Ecto neural progenitor cell (in vitro differentiated cells): Measurements from ENCODE around the gene ESPN.

Experiments
- DNase-seq: peaks from one replicate; pipeline ENCODE4 v3.0.0-alpha.2; 2018; ENCODE audit warnings: low spot score

Gene ESPN

GRCh38 chr1:6499296-6499695 lies 74.7 kb downstream of the ESPN start:
- no peak for DNase-seq

DNA sequence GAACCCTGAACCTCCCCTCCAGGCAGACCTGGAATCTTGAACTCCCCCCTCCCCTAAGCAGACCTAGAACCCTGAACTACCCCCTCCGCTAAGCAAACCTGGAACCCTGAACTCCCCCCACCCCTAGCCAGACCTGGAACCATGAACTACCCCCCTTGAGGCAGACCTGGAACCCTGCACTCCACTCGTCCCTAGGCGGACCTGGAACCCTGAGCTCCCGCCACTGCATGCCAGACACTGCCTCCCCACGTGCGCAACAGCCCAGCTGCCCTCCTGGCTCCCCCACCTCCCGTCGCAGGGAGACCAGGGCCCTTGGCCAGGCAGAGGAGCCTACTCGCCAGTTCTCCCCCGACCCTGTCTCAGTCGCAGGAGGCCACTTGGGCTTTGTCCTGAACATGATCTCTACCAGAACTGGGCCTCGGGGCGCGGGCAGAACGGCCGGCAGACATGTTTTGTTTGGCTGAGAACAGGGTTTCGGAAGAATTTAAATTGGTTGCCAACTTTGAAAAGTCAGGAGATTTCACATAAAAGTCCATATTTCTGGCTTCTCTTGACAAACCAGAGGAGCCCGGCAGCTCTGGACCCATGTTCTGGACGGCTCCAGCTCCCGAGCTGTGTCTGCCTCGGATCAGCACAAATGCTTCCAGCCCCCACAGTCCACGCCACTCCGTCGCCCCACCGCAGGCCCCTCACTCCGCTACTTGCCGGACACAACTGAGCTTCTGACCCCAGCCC lies 76.1 kb downstream of the ESPN start:
- DNase-seq, result peak; percentile 34

GRCh38 chr1:6501279-6501813 lies 76.8 kb downstream of the ESPN start:
- DNase-seq, result no peak

- DNase-seq, result no peak
These were observed 77.7 kb downstream of the ESPN start for GRCh38 chr1:6502000-6502891.

GRCh38 chr1:6503884-6504602 lies 79.5 kb downstream of the ESPN start:
- DNase-seq, result no peak

- no peak for DNase-seq
These were observed 80.3 kb downstream of the ESPN start for GRCh38 chr1:6504887-6505286.

DNA sequence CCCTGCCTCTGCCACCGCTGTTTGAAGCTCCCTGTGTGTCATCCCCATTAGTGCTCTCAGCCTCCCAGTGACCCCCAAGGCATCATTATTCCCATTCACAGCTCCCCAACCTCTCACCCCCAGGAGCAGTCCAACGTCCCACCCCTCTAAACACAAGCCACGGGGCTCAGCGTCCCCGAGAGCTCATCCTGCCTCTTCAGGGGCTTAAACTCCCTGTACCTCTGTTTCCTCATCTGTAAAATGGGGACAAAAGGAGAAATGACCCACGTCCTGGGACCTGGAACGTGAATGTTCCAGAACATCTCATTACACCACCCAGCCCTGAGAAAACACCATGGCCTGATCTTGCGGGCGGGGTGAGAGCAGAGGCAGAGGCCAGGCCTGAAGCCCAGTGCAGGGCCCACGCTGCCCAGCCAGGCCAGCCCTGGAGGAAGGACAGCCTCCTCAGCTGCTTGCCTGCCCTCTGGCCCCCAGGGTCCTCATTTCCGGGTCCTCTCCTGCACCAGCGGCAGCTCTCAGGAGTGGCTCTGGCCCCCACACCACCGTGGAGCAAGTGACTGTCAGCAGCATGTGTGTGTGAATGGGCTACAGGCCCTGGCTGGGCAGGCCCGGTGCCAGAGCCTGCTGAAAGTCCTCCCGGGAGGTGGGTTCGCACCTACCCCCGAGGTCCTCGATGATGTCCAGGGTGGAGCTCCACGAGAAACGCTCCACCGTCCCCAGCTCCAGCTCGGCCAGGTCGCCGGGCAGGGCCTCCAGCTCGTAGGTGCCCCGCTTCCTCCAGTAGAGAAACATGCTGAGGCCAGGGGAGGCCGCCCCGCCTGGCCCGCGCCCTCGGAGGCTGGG lies 81.0 kb downstream of the ESPN start:
- DNase-seq, result no peak

DNA sequence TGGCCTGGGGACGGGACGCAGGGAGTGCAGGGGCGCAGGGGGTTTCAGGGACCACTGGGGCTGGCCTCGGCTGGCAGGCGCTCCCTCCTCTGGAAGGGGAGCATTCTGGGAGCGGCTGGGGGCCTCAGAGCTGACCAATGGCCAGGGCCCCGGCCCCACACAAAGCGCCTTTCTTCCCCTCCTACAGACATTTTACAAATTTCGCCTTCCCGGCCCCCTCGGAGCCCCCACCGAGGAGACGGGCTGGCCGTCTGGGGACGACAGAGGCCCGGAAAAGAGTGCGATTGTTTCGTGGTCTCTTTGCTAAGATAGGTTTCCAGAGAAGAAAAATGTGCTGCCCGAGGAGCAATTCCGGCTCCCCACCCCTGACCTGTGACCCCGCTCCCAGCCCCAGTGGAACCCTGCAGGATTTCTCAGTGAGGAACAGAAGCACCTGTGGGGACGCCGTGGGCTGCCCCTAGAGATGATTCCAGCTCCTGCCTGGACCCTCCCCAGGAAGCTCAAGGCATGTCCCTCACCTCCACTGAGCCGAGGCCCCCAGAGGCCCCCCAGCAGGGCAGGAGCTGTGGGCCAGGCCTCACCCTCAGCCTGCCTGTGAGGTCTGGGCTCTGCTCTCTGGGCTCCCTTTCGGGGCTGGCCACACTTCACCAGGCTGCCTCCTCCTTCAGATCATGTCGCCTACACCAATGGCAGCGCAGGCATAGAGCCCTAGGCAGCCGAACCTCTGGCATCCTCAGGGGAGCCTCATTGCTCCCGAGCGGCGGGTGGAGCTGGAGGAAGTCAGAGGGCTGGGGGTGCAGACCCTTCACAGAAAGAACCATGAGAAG lies 81.8 kb downstream of the ESPN start:
- peak; percentile 46 for DNase-seq

GRCh38 chr1:6507037-6507428 lies 82.5 kb downstream of the ESPN start:
- DNase-seq, result no peak

DNA sequence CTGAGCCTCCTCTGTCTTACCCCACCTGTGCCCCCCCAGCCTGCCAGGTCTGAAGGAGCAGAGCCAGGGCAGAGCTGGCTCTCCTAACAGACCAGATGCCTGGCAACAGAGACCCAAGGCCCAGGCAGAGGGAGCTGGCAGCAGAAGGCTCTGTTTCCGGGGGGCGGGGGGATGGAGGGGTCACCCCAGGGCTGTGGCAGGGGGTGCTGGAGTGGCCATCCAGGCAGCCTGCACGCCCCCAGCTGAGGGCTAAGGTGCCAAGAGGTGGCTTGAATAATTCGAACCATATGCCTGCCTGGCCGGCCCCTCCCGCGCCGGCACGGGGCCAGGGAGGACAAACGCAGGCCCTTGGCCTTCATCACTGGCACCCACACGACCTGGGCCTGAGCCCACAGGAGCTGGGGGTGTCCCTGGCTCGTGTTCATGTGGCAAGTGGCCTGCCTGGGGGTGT lies 82.9 kb downstream of the ESPN start:
- no peak for DNase-seq

DNA sequence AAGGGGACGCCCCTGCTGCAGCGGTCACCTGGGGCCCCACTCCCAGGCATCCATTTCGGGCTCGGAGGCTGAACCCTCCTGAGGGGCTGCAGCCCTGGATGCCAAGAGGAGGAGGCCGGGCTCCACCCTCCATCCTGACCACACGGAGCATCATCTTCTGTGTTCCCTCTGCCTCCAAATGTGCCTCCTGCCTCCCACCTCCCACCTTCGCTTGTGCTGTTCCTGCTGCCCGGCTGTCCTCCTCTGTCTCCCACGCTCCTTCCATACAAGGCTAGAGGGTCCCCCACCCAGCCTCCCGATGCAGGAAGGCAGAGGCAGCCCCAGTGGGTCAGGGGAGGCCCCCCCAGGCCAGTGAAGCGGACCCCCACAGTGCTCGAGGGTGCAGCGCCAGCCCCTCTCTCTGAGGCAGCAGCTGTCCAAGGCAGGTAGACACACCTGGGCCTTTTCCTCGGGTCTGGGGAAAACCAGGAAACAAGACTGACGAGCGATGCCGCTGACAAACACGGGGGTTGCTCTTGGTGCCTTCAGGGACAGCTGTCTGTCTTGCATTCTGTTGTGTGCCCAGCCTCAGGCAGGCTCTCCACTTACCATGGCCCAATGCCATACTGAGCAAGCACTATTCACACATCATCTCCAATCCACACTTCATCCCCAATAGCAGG lies 83.7 kb downstream of the ESPN start:
- DNase-seq, result no peak

DNA sequence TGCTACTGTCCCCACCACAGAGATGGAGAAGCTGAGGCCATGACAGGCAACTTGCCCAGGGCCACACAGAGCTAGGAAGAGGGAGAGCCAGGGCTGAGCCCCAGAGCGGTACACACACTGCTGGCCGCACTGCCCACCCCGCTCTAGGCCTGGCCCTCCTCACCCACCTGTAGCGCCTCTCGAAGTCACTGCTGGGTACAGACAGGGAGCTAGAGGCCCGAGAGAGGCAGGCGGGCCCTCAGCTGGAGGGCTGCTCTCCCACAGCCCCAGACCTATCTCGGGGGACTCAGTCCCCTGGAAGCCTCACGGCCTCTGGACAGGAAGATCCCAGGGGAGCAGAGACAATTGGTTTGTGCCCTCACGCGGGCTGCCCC lies 84.2 kb downstream of the ESPN start:
- DNase-seq, result no peak

DNA sequence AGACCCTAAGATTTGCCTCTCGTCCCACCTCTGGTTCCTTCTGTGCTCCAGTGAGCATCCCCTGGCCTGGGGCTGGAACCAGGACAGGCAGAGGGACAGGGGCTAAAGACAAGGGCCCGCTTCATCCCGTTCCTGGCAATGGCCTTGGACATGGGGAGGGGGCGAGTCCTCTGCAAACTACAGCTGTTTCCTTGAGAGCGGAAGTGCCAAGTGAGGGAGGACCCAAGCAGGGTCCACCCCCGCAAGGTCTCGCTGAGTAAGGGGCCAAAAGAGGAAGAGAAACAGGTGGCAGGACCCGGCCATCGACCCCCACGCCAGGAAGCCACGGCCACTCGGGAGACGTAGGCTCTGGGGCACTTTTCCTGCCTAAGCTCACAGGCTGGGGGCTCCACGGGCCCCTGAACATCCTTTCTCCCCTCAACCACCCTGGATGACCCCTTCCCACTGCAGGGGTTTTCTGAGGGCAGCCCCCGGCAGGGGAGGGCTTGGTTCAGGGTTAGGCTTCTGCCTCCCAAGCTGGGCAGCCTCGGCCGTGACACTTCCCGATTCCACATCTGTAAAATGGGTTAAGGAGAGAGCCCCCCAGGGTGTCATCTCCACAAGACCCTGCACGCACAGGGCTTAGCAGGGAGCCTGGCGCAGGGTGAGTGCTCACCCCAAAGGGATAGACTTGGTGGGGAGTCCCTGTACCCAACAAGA lies 84.8 kb downstream of the ESPN start:
- no peak for DNase-seq

DNA sequence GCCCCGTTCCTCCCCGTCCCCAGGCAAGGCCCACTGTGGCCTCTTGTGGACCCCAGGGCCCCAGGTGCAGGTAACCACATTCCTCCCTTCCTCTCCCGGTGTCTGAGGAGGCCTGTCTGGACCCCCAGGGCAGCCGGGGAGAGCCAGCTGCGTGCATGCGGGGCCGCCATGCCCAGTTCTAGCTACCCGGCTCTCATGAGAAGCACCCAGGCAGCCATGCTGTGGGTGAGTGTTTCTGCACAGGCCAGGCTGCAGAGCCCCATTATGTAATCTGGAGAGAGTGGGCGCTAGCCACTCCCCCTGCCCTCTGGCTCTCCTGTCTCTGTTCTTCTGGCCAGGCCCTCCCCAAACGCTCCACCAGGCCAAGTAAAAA lies 85.3 kb downstream of the ESPN start:
- no peak for DNase-seq

DNA sequence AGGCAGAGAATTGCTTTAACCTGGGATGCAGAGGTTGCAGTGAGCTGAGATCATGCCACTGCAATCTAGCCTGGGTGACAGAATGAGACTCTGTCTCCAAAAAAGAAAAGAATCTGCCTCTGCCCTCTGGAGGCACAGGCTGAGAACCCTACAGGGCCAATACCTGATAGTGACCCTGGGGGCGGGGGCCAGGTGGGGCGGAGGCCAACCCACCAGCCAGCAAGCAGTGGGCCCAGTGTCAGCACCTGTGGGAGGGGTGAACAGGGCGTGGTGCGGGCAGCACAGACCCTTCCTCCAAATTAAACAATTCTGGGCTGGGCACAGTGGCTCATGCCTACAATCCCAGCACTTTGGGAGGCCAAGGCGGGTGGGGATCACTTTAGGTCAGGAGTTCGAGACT lies 85.9 kb downstream of the ESPN start:
- no peak for DNase-seq
